Gastrocnemius medialis (tissue), 4 donors: ENCODE measurements around the gene MAPK8IP3.

Experiments used
- CTCF ChIP-seq, 5 experiments: fragments of 450-650 bp in 3 of 5; fragments of 200-600 bp in 2 of 5; sonication (generic) in 2 of 5; IDR thresholded peaks in 4 of 5; conservative IDR thresholded peaks in 1 of 5; 1 replicate in 4 of 5; 2 replicates in 1 of 5; pipeline ENCODE4 v1.5.1; 2016 to 2019; ENCODE audit warnings: antibody characterized with exemption in 5 of 5, mild to moderate bottlenecking in 3 of 5, moderate library complexity in 3 of 5
- POLR2A ChIP-seq, 2 donors: fragments of 450-650 bp; IDR thresholded peaks; one replicate each; pipeline ENCODE4 v1.6.1; 2017; ENCODE audit warnings: antibody characterized with exemption in 2 of 2, mild to moderate bottlenecking in 2 of 2, moderate library complexity in 2 of 2

- TF ChIP-seq POLR2A (IDR thresholded peaks at IDR 0.05) (no peak), CTCF (IDR thresholded peaks at IDR 0.05 in 4 of 5, conservative IDR thresholded peaks at IDR 0.05 in 1 of 5) (no peak)
Measured at GRCh38 chr16:1708768-1709180, 2.8 kb downstream of the MAPK8IP3 start.
